DMS153 treated with DMSO at 0.1 percent for 48 hours (cell line): ENCODE results near the gene RTN4RL1.

ENCODE experiments used
- DNase-seq: peaks from one replicate; lab custom pipeline; 2025; ENCODE audit not compliant: unreplicated experiment; lab: John Stamatoyannopoulos, UW

Gene RTN4RL1

DNA sequence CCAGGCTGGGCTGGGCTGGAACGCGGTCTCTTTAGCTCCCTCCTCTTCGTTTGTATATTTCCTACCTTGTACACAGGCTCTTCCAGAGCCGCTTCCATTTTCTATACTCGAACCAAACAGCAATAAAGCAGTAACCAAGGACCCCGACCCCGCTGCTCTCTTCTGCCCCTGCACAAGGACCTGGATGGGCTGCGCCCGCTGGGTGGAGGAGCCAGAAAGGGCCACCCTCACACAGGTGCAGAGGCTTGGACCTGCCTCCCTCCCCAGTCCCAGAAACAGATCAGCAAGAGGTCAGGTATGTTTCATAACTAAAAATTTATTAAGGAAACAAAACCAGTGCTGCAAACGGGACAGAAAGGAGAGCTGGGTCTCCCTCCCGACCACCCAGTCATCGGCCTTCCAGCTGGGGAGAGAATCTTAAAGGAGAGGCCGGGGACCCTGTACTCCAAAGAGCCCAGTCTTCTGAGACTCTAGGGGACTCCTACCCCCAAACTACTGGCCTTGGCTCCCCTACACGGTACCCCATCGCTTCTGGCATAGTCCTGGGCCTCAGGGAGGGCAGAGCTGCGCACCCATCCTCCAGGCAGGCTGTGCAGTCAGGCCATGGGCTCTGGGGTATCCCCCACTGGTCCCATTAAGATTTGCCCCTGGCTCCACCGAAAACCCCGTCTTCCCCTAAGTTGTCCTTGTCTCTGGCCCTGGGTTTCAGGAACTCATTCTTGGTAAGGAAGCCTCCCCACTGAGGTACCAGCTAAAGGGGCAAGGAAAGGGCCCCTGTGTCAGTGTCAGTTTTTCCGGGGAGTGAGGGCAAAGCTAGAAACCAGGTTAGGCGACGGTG, 34.6 kb upstream of the RTN4RL1 start:
- DNase-seq: no peak

DNA sequence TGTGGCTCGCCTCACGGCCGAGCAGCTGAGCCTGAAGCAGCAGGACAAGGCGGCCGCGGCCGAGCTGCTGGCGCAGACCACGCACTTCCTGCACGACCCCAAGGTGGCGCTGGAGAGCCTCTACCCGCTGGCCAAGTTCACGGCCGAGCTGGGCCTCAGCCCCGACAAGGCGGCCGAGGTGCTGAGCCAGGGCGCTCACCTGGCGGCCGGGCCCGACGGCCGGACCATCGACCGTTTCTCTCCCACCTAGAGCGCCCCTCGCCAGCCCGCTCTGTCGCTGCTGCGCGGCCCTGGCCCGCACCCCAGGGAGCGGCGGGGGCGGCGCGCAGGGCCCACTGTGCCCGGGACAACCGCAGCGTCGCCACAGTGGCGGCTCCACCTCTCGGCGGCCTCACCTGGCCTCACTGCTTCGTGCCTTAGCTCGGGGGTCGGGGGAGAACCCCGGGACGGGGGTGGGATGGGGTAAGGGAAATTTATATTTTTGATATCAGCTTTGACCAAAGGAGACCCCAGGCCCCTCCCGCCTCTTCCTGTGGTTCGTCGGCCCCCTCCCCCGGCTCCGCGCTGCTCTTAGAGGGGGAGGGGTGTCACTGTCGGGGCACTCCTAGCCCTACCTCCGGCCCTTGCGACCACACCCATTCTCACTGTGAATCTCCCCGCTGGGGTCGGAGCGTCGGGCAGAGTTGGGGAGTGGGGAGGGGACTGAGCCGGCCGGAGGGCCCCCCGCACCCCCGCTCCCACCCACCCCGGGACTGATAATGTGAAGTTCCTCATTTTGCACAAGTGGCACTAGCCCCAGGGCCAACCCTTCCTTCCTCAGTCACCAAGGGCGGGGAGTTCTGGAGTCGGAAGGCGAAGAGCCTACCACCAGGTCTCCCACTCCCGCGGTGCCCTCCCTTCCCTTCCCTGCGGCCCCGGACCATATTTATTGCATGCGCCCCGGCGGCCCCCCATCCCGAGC, 33.7 kb upstream of the RTN4RL1 start:
- DNase-seq: no peak

DNA sequence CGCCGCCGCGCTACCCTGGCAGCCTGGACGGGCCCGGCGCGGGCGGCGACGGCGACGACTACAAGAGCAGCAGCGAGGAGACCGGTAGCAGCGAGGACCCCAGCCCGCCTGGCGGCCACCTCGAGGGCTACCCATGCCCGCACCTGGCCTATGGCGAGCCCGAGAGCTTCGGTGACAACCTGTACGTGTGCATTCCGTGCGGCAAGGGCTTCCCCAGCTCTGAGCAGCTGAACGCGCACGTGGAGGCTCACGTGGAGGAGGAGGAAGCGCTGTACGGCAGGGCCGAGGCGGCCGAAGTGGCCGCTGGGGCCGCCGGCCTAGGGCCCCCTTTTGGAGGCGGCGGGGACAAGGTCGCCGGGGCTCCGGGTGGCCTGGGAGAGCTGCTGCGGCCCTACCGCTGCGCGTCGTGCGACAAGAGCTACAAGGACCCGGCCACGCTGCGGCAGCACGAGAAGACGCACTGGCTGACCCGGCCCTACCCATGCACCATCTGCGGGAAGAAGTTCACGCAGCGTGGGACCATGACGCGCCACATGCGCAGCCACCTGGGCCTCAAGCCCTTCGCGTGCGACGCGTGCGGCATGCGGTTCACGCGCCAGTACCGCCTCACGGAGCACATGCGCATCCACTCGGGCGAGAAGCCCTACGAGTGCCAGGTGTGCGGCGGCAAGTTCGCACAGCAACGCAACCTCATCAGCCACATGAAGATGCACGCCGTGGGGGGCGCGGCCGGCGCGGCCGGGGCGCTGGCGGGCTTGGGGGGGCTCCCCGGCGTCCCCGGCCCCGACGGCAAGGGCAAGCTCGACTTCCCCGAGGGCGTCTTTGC, 32.8 kb upstream of the RTN4RL1 start:
- DNase-seq: no peak

DNA sequence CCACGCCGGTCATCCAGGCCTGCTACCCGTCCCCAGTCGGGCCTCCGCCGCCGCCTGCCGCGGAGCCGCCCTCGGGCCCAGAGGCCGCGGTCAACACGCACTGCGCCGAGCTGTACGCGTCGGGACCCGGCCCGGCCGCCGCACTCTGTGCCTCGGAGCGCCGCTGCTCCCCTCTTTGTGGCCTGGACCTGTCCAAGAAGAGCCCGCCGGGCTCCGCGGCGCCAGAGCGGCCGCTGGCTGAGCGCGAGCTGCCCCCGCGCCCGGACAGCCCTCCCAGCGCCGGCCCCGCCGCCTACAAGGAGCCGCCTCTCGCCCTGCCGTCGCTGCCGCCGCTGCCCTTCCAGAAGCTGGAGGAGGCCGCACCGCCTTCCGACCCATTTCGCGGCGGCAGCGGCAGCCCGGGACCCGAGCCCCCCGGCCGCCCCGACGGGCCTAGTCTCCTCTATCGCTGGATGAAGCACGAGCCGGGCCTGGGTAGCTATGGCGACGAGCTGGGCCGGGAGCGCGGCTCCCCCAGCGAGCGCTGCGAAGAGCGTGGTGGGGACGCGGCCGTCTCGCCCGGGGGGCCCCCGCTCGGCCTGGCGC, 32.1 kb upstream of the RTN4RL1 start:
- DNase-seq: no peak

DNA sequence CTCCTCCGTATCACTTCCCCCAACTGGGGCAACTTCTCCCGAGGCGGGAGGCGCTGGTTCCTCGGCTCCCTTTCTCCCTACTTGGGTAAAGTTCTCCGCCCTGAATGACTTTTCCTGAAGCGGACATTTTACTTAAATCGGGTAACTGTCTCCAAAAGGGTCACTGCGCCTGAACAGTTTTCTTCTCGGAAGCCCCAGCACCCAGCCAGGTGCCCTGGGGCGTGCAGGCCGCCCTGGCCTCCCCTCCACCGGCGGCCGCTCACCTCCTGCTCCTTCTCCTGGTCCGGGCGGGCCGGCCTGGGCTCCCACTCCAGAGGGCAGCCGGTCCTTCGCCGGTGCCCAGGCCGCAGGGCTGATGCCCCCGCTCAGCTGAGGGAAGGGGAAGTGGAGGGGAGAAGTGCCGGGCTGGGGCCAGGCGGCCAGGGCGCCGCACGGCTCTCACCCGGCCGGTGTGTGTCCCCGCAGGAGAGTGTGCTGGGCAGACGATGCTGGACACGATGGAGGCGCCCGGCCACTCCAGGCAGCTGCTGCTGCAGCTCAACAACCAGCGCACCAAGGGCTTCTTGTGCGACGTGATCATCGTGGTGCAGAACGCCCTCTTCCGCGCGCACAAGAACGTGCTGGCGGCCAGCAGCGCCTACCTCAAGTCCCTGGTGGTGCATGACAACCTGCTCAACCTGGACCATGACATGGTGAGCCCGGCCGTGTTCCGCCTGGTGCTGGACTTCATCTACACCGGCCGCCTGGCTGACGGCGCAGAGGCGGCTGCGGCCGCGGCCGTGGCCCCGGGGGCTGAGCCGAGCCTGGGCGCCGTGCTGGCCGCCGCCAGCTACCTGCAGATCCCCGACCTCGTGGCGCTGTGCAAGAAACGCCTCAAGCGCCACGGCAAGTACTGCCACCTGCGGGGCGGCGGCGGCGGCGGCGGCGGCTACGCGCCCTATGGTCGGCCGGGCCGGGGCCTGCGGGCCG, 31.4 kb upstream of the RTN4RL1 start:
- DNase-seq: no peak

DNA sequence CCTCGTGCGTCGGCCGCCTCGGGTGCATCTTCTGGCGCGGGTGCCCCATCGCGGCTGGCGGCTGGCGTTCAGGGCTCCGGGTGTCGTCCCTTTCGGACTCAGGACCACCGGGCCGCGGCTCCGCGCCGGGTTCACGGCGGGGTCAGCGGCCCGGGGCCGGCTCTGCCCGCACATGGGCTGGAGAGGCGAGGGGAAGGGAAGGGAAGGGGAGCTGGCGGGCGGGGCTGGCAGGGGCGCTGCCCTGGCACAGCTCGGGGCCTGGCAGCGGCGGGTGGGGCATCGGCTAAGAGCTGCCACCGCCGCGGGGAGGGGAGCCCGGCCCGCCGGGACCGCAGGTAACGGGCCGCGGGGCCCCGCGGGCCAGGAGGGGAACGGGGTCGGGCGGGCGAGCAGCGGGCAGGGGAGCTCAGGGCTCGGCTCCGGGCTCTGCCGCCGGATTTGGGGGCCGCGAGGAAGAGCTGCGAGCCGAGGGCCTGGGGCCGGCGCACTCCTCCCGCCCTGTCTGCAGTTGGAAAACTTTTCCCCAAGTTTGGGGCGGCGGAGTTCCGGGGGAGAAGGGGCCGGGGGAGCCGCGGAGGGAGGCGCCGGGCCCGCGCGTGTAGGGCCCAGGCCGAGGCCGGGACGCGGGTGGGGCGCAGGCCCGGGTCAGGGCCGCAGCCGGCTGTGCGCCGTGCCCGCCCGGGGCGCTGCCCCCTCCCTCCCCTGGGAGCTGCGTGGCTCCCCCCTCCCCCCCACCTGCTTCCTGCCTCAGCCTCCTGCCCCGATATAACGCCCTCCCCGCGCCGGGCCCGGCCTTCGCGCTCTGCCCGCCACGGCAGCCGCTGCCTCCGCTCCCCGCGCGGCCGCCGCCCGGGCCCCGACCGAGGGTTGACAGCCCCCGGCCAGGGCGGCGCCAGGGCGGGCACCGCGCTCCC, 30.4 kb upstream of the RTN4RL1 start:
- DNase-seq: no peak

DNA sequence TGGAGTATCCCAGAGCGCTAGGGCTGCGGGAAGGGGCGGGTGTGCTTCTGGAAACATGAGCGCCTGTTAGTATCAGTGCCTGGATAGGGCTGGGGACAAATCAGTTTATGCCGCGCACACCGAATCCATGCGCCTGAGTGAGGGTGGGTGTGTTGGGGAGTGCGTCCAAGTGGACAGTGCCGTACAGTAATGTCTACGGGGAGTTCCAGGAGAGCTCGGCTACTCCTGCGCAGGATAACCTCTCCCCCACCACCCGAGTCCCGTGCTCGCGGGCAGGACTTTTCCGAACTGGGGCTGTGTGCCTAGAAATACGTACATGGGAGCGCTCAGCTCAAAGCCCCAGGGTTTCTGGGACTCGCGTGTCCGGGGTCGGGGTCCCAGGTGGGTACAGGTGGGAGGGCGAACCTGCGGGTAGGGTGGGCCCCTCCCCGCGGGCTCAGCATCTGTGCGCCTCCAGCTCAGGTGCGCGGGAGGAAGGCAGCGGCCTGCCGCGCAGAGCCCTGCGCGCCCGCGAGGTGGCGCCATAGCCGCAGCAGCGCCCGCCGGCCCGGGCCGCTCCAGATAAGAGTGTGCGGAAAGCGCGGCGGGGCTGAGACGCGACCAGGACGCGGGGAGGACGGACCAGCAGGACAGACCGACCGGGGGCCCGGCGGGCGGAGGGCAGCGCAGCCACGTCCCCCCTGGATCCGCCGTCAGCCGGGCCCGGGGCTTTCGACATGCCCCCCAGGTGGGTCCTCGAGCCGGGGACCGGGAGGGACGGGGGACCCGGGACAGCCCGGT, 29.6 kb upstream of the RTN4RL1 start, which contains the start of gene HIC1:
HIC1 (plus strand) TSS at position 592 of the 780 bp plus-strand sequence. CDS start 1,588 bp downstream, outside the sequence.
- peak; percentile 13 for DNase-seq

DNA sequence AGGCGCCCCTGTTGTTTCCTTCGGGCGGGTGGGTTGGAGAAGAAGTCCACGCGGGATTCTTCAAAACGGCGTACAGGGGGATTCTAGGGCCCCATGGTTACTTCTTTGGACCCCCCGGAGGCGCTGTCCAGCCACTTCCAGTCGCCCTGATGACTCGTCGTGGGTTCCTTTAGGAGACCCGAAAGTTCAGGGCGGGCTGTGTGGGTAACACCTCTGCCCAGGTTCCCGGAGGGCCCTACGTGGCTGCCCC, 29.1 kb upstream of the RTN4RL1 start:
- DNase-seq: no peak

DNA sequence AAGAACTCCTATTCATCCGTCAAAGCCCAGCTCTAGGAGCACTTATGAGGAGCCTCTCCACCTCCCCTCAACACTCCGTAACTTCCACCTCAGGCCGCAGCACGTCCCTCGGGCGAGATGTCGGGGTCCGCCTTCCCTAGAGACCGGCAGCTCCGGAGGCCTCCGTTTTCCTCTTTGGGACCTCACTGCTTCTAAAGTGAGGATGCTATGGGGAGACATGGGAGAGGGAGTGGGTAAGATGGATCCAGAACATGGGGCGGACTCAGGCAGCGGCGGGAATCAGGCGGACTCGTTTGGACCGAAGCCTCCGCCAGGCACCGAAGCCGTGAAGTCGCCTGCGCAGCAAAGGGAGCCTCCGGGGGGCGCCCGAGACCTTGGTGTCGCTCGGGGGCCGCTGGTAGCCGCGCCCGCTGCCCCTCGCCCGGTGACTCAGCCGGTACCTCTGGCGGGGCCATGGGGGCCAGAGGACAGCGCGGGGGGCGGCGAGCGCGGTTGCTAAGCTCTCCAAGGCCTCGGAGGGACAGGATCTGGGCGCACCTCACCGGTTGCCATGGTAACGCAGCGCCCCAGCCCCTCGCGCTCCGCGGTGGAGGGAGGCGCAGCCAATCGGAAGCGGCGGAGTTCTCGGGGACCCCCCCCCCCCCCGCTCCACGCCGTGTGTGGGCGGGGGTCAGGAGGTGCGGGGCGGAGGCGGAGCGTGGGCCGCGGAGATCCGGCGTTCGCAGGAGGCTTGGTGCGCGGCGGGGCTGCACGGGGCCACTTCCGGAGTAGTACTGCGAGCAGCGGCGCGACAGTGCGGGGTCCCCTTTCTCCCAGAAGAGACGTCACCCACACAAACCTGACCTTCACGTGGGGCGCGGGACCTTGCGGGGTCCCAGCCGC, 28.5 kb upstream of the RTN4RL1 start:
- DNase-seq: peak; percentile 6

DNA sequence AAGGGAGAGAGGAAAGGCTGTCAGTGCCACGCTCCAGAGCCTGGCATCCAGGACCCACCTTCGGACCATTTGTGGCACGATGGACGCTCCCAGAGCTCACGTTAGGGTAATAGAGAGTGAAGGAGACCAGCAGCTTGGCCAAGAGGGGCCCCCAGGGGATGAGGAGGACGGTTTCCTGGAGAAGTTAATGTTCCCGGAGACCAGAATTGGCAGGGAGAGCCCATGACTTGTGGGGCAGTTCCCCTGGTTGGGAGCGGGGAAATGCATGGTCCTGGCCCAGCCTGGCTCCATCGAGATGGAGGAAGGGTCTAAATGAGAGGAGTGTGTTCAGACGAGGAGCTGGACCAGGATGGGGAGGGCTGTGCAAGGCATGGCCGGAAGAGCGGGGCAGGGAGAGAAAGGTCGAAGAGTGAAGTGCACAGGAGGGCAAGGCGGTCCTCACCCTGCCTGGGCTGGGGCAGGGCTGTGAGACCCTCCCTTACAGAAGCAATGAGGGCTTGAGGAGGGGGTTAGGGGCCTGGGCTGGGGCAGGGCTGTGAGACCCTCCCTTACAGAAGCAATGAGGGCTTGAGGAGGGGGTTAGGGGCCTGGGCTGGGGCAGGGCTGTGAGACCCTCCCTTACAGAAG, 26.9 kb upstream of the RTN4RL1 start:
- no peak for DNase-seq

DNA sequence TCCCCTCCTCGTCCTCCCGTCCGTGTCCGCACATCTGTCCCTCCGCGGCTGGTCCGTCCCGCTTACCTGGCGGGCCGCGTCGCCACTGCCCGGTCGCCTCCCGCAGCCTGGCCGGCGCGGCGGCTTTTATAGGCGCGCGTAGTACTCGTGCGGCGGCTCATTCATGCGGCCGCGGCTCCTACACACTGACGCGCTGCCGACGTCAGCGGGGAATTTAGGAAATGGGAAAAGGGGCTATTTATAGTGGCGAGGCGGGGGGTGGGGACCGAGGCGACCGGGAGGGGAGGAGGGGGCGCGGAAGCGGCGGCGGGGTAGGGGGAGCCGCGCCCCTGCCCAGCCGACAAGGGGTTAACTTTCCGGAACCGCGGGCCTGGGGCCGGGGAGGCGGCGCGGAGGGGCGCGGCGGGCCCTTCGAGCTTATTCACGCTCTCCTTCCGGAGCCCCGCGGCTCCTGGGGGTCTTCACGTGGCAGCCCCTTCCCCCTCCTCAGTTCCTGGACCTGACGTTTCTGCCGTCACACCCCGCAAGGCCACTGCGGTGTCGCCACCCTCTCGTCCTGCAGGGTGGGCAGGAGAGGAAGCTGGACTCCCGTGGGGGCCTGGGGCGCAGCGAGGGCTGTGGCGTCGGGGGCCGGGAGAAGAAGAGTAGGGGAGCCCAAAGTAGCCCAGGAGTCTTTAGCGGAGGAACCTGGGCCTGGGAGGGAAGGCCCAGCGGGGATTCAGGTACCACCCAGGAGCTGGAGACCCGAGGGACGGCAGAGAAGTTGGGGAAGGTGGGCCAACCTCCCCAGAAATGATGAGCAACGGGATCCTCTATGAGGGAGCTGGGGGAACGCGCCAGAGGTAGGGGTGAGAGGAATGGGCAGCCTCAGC, 26.2 kb upstream of the RTN4RL1 start:
- no peak for DNase-seq

DNA sequence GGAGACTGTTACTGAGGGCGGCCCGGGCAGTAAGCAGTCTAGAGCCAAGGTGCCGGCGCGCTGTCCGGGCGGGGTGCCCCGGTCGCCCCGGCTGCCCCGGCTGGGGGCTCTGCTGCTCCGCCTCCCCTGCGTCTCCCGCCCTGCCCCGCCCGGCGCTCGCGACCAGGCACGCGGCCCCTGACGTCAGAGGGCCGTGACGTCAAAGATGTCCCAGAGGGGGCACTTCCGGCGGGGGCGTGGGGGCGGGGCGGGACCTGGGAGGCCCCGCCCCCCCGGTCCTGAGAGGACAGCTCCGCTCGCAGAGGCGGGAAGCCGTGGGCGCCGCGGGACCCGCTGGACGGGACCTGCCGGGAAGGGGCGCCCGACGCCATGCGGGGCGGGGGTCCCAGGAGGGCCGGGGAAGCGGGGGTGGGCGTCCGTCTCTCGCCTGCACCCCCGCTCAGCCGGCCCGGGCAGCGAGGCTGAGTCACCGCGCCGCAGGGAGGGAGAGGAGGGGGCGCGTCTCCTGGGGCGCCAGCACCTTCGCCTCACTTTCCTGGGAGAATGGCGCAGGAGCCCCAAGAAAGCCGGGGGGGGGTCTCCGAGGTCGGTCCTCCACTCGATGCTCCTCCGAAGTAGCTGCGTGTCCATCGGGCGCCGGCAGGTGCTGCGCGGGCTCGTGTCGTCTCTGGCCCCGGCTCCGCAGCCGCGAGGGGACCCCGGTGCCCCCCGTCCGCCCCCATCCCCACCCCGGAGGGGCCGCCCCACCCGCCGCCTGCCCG, 25.3 kb upstream of the RTN4RL1 start:
- DNase-seq: peak; percentile 4

DNA sequence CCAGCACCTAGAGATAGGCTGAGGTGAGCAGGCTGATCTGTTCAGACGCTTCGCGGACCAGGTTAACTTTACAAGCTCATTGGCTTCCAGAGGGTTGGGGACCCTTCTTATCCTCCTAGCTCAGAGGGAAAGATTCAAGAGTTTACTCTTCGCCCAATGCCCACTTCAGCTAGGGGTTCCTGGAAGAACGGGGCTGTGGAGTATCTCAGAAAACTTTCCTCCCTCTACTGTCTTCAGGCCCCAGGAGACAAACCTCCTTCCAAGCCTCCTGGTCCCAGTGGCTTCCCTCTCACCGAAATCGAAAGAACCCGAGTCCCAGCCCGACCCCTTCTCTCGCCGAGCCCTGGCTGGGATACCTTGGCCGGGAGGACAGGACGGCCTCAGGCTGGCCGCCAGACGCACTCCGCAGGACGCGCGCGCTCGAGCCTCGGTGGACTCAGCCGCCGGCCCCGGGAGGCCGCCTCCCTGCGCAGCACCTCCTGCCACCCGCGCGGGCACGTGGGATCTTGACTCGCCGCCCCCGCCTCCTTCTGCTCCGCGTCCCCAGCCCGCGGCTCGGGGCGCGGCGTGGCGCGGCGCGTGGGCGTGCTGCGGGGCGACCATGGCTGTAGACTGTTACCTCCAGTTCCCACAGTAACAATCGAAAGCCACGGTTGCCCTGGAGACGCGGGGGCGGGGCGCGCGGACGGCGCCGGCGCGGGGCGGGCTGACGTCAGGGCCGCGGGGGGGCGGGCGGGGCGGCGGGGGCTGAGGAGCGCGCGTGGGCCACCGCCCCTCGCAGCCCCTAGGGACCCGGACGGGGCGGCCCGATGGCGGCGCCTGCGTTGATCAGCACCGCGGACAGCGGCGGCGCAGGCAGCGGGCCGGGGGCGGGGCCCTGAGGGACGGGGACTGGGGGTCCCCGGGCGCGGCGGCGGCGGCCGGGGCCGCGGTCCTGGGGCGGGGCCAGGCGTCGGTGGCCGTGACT, 24.5 kb upstream of the RTN4RL1 start:
- no peak for DNase-seq

DNA sequence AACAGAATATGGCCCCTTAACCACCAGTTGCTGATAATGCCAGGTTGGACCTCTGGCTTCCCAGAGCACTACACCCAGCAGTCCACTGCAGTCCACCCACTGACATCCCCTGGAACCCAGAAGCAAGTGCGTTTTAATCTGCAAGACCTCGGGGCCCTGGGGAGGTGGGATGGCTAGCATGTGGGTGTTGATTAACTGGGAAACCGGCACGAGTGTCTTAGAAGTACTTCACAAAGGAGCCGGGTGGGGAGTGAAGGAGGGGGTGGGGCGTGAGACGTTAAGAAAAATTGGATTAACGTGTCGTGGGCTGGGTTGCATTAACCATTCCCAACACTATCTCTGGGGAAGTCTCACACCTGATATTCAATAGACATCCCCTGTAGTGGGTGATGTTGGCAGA, 23.7 kb upstream of the RTN4RL1 start:
- DNase-seq: no peak
